ENCODE measurements around the gene CRYL1.

CRYL1 gene

DNA sequence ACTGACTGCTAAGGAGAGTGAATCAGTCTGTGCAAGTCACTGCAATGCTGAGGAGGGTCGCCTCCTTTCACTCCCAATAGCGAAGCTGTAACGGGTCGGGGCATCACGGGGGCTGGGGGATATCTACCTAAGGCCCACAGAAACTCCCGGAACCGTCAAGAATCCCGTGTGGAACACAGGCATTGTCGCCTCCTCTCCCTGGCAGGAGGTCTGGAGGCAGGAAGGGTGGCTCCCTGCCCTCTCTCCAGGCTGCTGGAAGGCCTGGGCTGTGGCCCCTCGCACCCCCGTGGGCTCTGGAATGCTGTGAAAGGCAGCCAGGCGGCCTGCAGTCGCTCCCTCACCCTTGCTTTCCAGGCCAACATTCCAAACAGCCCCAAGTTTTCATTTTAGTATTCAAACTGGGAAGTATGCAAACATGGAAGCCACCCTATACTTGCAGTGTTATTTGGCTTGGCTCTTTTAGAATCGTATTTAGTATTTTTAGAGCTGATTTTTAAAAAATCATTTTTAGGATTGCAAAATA, 109.4 kb downstream of the CRYL1 start:
- no peak for DNase-seq

DNA sequence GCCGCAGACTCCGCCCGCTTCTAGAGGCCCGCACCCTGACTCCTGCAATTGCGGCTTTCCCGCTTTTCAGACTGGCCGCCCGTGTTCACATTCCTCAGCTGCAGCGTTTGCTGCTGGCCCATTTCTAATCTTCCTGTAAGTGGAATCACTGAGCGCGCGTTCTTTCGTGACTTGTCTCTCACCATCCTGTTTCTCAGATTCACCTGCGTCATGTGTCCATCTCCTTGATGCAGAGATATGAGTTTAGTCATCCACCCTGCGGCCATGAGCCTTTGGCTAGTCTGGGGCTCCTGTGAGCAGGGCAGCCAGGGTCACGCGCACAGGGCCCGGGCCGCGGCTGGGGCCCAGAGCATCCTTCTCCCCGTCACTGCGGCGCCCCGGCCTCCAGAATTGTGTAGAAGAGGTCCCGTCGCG, 110.0 kb downstream of the CRYL1 start:
- no peak for DNase-seq

DNA sequence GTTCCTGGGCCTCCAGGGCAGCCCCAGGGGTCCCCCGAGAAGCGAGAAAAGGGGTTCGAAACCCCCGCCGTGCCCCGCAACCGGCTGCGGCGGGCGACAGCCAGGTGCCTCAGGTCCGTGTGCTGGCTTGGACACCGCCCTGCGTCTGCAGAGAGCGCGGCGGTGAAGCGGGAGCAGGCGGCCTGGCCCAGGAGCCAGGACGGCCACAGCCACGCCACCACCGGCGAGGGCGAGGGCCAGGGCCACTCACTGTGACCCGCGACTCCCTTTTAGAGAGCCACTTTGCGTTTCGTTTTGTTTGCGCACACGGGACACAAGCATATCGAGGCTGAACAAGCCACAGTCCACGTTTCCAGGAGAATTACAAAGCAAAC, 110.4 kb downstream of the CRYL1 start:
- DNase-seq = no peak

GRCh38 chr13:20414546-20415305, 110.9 kb downstream of the CRYL1 start:
- DNase-seq = no peak

DNA sequence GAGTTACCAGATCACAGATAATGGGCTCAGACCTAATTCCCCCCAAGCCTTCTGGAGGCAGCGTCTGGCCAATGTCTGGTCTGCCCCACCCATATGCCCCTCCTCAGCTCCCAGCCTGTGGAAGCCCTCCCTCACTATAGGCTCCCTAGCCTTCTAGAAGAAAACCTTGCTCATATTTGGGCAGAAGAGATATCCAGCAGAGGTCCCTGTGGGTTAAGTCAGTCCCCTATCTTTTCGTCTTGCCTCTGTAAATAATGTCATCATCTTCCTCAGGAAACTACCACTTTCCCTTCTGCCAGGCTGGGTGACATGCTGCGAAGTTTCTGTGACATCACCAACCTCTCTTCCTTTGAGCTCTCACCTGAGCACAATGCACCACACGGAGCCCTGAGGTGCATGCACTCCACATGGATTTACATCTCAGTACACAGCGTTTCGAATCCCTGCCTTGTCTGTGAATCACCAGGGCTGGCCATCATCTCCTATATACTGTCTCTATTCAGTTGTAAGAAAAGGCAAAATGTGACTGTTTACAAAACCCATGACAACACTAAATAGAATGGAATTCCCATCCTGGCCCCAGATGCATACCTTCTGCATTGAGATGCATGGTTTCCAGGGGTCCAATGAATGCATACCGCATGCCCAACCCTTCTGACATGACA, 112.8 kb downstream of the CRYL1 start:
- DNase-seq = peak; percentile 12

DNA sequence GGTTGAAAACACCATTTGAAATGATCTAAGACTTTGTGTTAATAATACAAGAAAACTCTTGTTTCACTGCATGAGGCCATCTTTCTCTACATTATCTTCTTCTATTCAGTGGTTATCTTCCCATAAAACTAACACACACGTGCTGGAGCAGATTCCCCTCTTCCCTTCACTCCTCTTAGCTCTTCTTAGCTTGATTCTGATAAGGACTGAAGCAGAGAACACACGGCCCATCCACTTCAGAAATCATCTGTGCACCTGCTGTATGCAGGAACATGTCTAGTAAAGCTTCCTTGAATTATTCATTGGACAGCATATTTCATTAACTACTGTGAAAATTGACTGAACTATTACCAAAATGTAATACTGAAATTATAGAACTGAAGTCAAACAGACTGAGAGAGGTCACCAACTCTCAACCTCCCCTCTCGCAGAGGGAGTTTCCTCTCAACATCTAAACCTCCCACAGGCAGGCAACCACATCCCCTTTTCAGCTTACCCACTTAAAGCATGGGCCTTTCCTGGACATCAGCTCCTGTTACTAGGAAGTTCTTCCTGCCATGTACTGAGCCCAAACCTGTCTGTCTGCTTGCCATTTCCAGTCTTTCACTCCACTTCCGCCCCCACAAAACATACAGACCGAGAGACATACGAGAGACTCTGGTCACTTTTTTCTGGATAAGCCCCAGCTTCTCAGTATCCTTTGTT, 113.9 kb downstream of the CRYL1 start:
- peak; percentile 48 for DNase-seq

DNA sequence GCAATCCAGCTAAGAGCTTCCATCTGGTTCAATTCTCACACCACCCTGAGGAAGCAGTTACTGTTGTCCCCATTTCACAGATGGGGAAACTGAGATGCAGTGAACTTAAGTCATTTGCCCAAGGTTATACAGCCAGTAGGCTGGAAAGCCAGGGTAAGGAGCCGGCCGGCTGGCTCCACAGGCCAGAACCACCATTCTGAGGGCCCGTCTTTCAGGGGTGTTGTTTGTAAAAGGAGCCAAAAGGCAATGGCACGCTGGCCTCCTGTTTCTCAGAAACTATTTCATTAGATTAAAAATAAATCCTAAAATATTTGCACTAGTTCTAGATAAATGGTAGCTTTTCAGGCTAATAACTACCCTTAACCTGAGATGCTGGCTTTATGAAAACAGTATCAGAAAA, 114.9 kb downstream of the CRYL1 start:
- no peak for DNase-seq

- DNase-seq = no peak
Measured at GRCh38 chr13:20408181-20408580, 117.5 kb downstream of the CRYL1 start.

- no peak for DNase-seq
Measured at GRCh38 chr13:20407759-20408158, 117.9 kb downstream of the CRYL1 start.

- DNase-seq = no peak
Measured at GRCh38 chr13:20405691-20406090, 120.0 kb downstream of the CRYL1 start.

- no peak for DNase-seq
Measured at GRCh38 chr13:20404488-20405222, 121.0 kb downstream of the CRYL1 start.

DNA sequence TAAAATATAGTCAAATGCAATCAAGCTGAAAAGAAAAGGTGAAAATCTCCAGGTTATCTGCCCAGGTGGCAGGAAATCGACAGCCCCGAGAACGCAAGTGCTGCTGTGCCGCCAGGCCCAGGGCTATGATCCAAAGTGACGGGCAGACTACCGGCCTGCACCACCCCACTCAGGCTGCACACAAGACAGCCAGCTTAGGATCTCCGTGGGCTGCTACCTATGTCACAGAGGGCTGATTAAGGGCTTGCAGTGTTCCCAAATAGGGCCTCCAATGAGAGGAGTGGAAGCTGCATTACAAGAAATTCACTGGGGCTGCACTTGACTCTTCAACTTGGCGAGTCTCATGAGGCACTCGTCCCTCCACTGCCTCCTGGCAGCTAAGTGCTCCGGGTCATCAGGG, 121.8 kb downstream of the CRYL1 start:
- no peak for DNase-seq

DNA sequence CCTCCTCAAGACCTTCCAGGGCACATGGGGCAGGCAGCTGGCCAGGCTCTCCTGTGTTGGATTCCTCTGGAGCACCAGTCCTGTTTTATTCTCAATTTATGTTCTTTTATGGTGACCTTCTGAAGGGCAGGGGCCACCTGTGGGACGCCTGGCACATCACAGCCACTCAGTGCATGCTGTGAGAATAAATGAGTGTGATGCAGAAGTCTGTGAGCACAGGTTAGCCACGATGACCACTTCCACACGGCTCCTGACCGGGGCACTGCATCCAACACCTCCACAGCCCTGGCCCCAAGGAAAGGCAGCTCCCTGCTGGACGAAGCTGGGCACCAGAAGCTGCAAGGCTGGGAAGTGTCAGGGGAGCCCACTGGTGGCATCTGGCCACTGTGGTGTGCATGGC, 122.8 kb downstream of the CRYL1 start:
- DNase-seq = no peak

DNA sequence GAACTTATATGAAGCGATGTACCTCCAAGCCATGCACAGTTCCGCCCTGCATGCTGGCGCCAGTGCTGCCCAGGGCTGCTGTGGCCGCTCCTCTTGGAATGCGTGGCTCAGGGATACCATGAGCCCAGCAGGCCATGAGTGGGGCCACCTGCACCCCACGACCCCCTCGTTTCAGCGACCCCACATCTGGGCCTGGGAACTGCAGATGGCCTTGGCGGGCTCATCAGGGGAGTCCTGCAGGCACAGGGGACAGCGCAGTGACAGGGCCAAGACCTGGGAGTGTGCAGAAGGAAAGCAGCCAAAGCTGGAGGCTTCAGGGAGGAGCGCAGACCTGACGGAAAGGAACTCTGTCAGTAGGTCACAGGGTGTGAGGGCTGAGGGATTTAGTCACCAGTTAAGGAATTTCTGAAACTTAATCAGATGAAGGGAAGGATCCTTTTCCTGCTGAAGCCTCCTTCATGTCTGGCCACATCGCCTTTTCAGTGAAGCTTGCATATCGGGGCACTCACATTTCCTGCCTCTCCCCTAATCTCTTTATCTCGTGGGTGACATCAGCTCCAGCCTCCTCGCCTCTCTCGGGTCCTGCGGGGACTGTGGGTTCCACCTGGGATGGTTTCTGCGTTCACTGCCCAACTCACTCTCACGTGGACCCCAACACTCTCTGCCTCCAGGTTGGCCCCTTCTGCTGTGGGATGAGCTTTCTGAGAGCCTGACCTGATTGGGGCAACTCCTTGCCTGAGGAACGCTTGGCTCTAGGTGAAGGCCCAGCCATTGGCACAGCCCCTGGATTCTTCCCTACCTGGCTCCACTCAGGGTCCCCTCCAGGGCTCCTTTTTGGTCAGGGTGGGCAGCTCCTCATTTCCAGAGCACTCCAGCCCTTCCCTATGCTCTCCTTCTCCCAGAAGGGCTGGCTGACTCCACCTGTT, 123.5 kb downstream of the CRYL1 start:
- no peak for DNase-seq

DNA sequence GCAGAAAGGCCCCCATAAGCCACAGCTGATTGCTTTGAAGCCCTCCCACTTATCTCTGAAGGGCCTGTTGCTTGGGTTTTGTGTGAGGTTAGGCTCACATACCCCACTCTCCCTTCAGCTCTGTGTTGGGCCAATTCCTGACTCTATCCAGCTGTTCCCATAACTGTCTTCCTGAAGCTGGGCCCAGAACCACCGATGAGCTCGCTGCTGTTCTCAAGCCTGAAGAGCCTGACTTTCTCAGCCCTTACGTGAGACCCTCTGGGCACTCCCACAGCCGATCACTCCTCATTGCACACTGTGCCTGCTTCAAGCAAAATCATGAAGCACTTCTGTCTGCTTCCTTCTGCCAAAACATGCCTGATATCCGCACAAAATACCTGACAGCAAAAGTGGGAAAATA, 124.1 kb downstream of the CRYL1 start:
- DNase-seq = no peak

- DNase-seq = no peak
Measured at GRCh38 chr13:20400774-20401173, 124.9 kb downstream of the CRYL1 start.

DNA sequence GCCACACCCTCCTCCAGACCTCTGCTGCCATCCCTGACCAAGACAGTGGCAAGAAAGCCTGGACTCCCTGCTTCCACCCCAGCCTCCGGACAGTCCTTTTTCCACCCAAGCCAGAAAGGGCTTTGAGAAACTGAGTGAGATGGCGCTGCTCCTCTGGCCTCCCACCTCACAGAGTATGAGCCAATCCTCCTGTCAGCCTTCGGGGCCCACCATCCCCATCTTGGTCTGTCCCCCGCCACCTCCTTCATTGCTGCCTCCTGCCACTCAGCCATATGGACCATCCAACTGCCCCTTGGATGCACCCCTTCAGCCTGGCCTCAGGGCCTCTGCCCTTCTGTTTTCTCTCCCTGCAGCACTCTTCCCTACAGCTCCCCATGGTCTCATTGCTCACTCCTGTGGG, 125.7 kb downstream of the CRYL1 start:
- no peak for DNase-seq

- no peak for DNase-seq
Measured at GRCh38 chr13:20399515-20399914, 126.1 kb downstream of the CRYL1 start.

- no peak for DNase-seq
Measured at GRCh38 chr13:20398459-20398858, 127.2 kb downstream of the CRYL1 start.

GRCh38 chr13:20397896-20398295, 127.8 kb downstream of the CRYL1 start:
- no peak for DNase-seq

GRCh38 chr13:20395061-20395916, 130.4 kb downstream of the CRYL1 start:
- no peak for DNase-seq
